HEK293 (cell line): ENCODE data around the gene RNF11.

Experiments
- PRDM1 ChIP-seq: fragments of 450-650 bp; formaldehyde crosslinking; IDR thresholded peaks from 2 replicates; pipeline ENCODE4; 2016; ENCODE audit warnings: missing biosample characterization, missing genetic modification characterization
- SP2 ChIP-seq: fragments of 450-650 bp; formaldehyde crosslinking; IDR thresholded peaks from 2 replicates; pipeline ENCODE4 v1.5.1; 2016; ENCODE audit warnings: missing biosample characterization, missing genetic modification characterization
- TCF7L2 ChIP-seq: IDR thresholded peaks from 2 replicates; pipeline ENCODE4 v1.6.1; 2011; ENCODE audit warnings: low read depth, mild to moderate bottlenecking, inconsistent platforms, low read length, moderate library complexity, borderline replicate concordance
- ZBTB1 ChIP-seq: fragments of 450-650 bp; formaldehyde crosslinking; IDR thresholded peaks from 2 replicates; pipeline ENCODE4 v1.5.1; 2016; ENCODE audit warnings: missing biosample characterization, missing genetic modification characterization
- ZBTB10 ChIP-seq: fragments of 450-650 bp; formaldehyde crosslinking; IDR thresholded peaks from 2 replicates; pipeline ENCODE4 v1.5.1; 2016; ENCODE audit warnings: missing biosample characterization, missing genetic modification characterization
- ZNF404 ChIP-seq: fragments of 450-650 bp; formaldehyde crosslinking; IDR thresholded peaks from 2 replicates; pipeline ENCODE4 v1.5.1; 2017; ENCODE audit warnings: missing biosample characterization, missing genetic modification characterization
- TF ChIP-seq, protein P1 (sequence below): fragments of 450-650 bp; formaldehyde crosslinking; IDR thresholded peaks from 2 replicates; pipeline ENCODE4 v1.5.1; 2016; ENCODE audit warnings: missing biosample characterization, missing genetic modification characterization

- TF ChIP-seq, protein P1, sequence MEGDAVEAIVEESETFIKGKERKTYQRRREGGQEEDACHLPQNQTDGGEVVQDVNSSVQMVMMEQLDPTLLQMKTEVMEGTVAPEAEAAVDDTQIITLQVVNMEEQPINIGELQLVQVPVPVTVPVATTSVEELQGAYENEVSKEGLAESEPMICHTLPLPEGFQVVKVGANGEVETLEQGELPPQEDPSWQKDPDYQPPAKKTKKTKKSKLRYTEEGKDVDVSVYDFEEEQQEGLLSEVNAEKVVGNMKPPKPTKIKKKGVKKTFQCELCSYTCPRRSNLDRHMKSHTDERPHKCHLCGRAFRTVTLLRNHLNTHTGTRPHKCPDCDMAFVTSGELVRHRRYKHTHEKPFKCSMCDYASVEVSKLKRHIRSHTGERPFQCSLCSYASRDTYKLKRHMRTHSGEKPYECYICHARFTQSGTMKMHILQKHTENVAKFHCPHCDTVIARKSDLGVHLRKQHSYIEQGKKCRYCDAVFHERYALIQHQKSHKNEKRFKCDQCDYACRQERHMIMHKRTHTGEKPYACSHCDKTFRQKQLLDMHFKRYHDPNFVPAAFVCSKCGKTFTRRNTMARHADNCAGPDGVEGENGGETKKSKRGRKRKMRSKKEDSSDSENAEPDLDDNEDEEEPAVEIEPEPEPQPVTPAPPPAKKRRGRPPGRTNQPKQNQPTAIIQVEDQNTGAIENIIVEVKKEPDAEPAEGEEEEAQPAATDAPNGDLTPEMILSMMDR (tag by site-specific recombination): no peak
- TF ChIP-seq SP2 (no peak), PRDM1 (tag by site-specific recombination) (no peak), ZBTB1 (no peak), ZNF404 (tag by site-specific recombination) (no peak), ZBTB10 (tag by site-specific recombination) (no peak), TCF7L2 (no peak)
Measured at GRCh38 chr1:51281807-51282206, 45.7 kb downstream of the RNF11 start.
